NB4 (cell line): ENCODE results near the gene CCDC60.
A peak's percentile ranks its signal among the peaks of the same experiment; 100 is the strongest.

Experiments used
- DNase-seq: peaks from one replicate; pipeline ENCODE4 v3.0.0; 2010; ENCODE audit warnings: low read depth
- H3K4me3 ChIP-seq: one replicate; pipeline ENCODE4 v1.5.1; 2011; ENCODE audit warnings: mild to moderate bottlenecking, low read depth, low read length, moderate library complexity
- CTCF ChIP-seq: IDR thresholded peaks from one replicate; pipeline ENCODE4 v1.5.1; 2012; ENCODE audit warnings: low read depth, low read length
- MAX ChIP-seq: IDR thresholded peaks from 2 replicates; pipeline ENCODE4 v1.6.1; 2011; ENCODE audit warnings: low read depth, low read length
- MYC ChIP-seq: IDR thresholded peaks from 2 replicates; pipeline ENCODE4 v1.6.1; 2011; ENCODE audit warnings: low read depth, low read length
- POLR2A ChIP-seq: IDR thresholded peaks from 2 replicates; pipeline ENCODE4 v1.6.1; 2011; ENCODE audit warnings: mild to moderate bottlenecking; ENCODE audit not compliant: insufficient read length; ENCODE audit errors: extremely low read depth

Gene CCDC60

DNA sequence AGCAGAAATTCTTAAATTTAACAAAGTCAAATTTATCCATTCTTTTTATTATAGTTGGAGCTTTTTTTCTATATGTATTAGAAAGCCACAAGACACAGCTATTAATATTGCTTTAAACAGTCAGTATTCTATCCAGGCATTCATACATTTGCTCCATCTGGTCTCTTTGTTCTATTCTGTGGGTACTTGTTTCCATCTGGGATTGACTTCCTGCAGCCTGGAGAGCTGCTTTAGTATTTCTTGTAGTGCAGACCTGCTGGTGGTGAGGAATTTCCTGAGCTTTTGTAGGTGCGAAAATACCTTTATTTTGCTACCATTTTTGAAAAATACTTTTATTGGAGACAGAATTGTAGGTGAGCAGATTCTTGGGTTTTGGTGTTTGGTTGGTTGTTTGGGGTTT lies 29.0 kb downstream of the CCDC60 start:
- DNase-seq = no peak
- H3K4me3 ChIP-seq = no peak overlapping the region
- no peak for TF ChIP-seq CTCF
- TF ChIP-seq MAX = no peak
- no peak for TF ChIP-seq MYC
- no peak for TF ChIP-seq POLR2A

- TF ChIP-seq POLR2A = no peak
- TF ChIP-seq MAX = no peak
- no peak for TF ChIP-seq MYC
- no peak for TF ChIP-seq CTCF
- no peak for DNase-seq
- H3K4me3 ChIP-seq = no peak overlapping the region
These were observed 30.9 kb downstream of the CCDC60 start for GRCh38 chr12:119365451-119365850.

DNA sequence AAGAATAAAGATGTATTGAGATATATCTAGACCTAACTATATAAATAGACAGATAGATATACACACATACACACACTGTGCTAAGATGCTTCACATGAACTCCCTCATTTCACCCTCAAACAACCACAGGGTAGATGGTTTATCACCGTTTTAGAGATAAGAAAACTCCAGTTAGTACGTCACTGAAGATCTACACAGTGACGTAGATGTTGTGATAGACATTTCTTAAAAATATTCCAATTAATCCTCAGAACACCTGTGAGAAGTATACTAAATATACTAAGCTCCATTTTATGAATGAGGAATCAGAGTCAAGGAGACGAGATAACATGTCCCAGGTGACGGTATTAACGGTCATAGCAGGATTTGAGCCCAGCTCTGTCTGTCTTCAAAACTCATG lies 31.5 kb downstream of the CCDC60 start:
- no peak for TF ChIP-seq POLR2A
- TF ChIP-seq MYC = no peak
- no peak for TF ChIP-seq CTCF
- TF ChIP-seq MAX = no peak
- no peak overlapping the region for H3K4me3 ChIP-seq

GRCh38 chr12:119369161-119369560 lies 34.6 kb downstream of the CCDC60 start:
- no peak for DNase-seq
- TF ChIP-seq MYC = no peak
- TF ChIP-seq MAX = no peak
- no peak for TF ChIP-seq POLR2A
- no peak for TF ChIP-seq CTCF
- no peak overlapping the region for H3K4me3 ChIP-seq

More for the DNA sequence above, 31.5 kb downstream of the CCDC60 start:
- no peak for DNase-seq

DNA sequence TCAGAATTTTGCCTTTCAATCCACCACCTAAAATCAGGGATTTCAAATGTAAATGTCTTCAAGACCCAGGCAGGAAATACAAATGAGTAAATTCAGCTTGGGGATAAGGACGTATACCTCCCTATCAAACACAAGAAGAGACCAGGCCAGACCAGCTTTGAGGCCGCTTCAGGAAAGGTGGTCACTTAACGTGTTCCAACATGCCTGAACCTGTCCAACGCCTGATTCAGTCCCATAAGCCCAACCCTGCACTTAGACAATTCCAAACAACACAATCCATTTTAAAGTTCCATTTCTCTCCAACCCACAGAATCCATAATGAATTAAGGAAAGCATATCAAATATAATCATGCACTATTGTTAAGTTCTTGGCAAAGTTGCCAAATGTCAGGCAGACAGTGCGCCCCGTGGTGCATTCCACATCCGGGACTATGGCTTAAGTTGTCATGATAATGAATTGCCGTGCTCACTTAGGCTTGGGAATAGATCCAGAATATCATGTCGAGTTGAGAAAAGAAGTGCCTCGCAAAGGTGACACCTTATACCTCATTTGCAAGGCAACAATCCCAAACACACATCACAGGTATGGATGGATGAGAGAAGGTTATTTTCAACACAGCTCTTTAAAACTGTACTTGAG lies 35.5 kb downstream of the CCDC60 start:
- DNase-seq = no peak
- TF ChIP-seq MYC (no peak), POLR2A (no peak), MAX (no peak), CTCF (no peak)
- H3K4me3 ChIP-seq = no peak overlapping the region

DNA sequence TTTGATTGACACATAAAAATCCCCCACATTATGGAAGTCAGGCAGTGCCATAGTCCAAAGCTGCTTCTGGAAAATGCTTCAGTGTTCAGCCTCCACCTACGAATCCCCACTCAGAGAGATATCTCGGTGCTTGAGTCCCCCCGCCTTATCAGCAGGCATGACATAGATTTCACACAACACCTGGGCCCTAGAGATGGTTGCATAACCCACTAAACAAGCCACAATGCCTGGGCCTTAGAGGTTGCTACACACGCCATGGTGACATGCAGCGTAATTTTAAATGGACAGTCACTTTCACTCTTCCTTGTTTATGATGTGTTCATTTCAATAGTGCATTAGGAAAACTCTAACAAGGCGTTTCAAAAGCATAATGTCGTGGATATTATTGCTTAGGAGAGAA lies 38.0 kb downstream of the CCDC60 start:
- no peak overlapping the region for H3K4me3 ChIP-seq
- TF ChIP-seq POLR2A (no peak), CTCF (no peak), MAX (no peak), MYC (no peak)
- peak; percentile 41 for DNase-seq
